ENCODE results near the gene SUPT16H.

Gene SUPT16H

GRCh38 chr14:21302013-21302835 is 81.6 kb downstream of the SUPT16H start:
- no peaks in the 10 kb centered on the region for H3K36me3 ChIP-seq (ENCODE audit: insufficient read depth)
- H3K4me3 ChIP-seq (IDR thresholded peaks at IDR 0.05; ENCODE audit: insufficient read depth, low read depth, low read length): no peak overlapping the region
- TF ChIP-seq CTCF (conservative IDR thresholded peaks at IDR 0.05; ENCODE audit: low read depth, low read length): no peak
- no peak overlapping the region for H3K9ac ChIP-seq
- no peaks in the 10 kb centered on the region for H3K79me2 ChIP-seq (ENCODE audit: insufficient read depth, low read depth)
- H3K27ac ChIP-seq: peak overlapping the region; percentile 35; the same call in 1 of the 2 replicates
- peak overlapping the region; percentile 49; the same call in 1 of the 2 replicates for H3K4me2 ChIP-seq
- H3K4me1 ChIP-seq (ENCODE audit: low read depth, poor library complexity, severe bottlenecking): peaks cover 42% of the 10 kb centered on the region
- H2AFZ ChIP-seq (ENCODE audit: low read depth): peak overlapping the region; percentile 47; the same call in 1 of the 2 replicates
- H3K27me3 ChIP-seq (ENCODE audit: insufficient read depth, low read depth): no peaks in the 10 kb centered on the region
- H4K20me1 ChIP-seq (ENCODE audit: insufficient read depth): no peaks in the 10 kb centered on the region
